Subcutaneous adipose tissue (tissue), 4 donors: ENCODE results near the gene AADAT. TPM values are rescaled to one million over a fixed set of nuclear protein-coding genes. Genes with fewer than 3 reads are reported as not detected.

Experiments
- total RNA-seq, 4 donors: library from RNA; depleted of rRNA; stranded (reverse); fragments of >200 nt; gene quantifications; one replicate each; pipeline ENCODE4 v1.1.0, GENCODE V29; 2016
- TF ChIP-seq, protein P1 (sequence below): fragments of 450-650 bp; IDR thresholded peaks from one replicate; pipeline ENCODE4 v1.5.1; 2016; ENCODE audit warnings: low read depth, mild to moderate bottlenecking, control low read depth, antibody characterized with exemption, moderate library complexity

The AADAT gene
- total RNA-seq, 4 donors from 2014 or later: 4.1 to 8.8 (median 5.6) TPM

GRCh38 chr4:170040031-170040680 lies 49.6 kb downstream of the AADAT start:
- TF ChIP-seq, protein P1, sequence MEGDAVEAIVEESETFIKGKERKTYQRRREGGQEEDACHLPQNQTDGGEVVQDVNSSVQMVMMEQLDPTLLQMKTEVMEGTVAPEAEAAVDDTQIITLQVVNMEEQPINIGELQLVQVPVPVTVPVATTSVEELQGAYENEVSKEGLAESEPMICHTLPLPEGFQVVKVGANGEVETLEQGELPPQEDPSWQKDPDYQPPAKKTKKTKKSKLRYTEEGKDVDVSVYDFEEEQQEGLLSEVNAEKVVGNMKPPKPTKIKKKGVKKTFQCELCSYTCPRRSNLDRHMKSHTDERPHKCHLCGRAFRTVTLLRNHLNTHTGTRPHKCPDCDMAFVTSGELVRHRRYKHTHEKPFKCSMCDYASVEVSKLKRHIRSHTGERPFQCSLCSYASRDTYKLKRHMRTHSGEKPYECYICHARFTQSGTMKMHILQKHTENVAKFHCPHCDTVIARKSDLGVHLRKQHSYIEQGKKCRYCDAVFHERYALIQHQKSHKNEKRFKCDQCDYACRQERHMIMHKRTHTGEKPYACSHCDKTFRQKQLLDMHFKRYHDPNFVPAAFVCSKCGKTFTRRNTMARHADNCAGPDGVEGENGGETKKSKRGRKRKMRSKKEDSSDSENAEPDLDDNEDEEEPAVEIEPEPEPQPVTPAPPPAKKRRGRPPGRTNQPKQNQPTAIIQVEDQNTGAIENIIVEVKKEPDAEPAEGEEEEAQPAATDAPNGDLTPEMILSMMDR: no peak

GRCh38 chr4:170038769-170039168 lies 51.0 kb downstream of the AADAT start:
- TF ChIP-seq, protein P1: no peak

GRCh38 chr4:170038232-170038631 lies 51.5 kb downstream of the AADAT start:
- TF ChIP-seq, protein P1: no peak

GRCh38 chr4:170037481-170037880 lies 52.3 kb downstream of the AADAT start:
- TF ChIP-seq, protein P1: no peak

GRCh38 chr4:170035845-170036244 lies 53.9 kb downstream of the AADAT start:
- TF ChIP-seq, protein P1: no peak

- TF ChIP-seq, protein P1: no peak
Measured at GRCh38 chr4:170035231-170035630, 54.5 kb downstream of the AADAT start.

GRCh38 chr4:170033999-170034398 lies 55.8 kb downstream of the AADAT start:
- TF ChIP-seq, protein P1: no peak
